Islet precursor cell (in vitro differentiated cells): ENCODE measurements around the gene NMT1.
A peak's percentile ranks its signal among the peaks of the same experiment; 100 is the strongest.

ENCODE experiments used
- DNase-seq: peaks from one replicate; pipeline ENCODE4 v3.0.0-alpha.2; 2018

Gene NMT1

DNA sequence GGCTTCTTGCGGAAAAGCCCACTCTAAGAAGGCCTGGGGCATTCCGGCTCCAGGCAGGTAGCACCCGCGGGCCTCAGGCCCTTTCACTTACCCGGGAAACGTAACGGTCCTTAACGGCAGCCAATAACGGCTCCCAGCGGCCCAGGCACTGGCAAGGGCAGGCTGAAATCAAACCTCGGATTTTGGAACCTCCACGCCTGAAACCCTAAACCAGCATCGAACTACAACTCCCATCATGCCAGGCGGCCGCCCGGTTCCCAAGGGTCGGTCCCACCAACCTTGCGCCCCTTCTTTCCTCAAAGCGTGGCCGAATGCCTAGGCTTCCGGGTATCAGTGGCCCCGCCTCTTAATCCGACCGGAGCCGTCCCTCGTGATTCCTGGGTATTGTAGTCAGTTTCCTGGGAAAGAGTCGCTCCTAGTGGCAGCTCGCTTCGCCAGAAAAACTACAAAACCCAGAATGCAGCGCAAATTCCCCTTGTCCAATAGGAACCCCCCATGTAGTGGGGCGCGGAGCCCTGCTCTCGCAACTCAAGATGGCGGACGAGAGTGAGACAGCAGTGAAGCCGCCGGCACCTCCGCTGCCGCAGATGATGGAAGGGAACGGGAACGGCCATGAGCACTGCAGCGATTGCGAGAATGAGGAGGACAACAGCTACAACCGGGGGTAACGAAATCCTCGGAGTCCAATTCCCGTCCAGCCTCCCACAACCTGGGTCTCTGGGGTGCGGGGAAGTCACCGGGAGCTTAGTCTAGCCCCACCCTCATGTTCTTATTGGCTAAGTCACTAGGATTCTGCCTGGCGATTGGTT is at the start of gene NMT1:
TSS of gene NMT1 (plus strand) at position 521 of the 809 bp plus-strand sequence. CDS start at position 534, 13 bp downstream.
- DNase-seq: peak; percentile 100

DNA sequence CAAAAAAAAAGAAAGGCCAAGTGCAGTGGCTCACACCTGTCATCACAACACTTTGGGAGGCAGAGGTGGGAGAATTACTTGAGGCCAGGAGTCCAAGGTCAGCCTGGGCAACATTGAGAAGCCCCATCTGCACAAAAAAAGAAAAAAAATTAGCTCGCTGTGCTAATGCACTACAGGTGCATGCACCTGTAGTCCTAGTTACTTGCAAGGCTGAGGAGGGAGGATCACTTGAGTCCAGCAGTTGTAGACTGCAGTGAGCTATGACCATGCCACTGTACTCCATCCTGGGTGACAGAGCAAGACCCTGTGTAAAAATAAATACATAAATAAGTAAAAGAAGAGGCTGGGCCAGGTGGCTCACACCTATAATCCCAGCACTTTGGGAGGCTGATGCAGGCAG is 49.4 kb upstream of the NMT1 start:
- no peak for DNase-seq

- no peak for DNase-seq
These were observed 47.8 kb upstream of the NMT1 start for GRCh38 chr17:45013021-45013997.

DNA sequence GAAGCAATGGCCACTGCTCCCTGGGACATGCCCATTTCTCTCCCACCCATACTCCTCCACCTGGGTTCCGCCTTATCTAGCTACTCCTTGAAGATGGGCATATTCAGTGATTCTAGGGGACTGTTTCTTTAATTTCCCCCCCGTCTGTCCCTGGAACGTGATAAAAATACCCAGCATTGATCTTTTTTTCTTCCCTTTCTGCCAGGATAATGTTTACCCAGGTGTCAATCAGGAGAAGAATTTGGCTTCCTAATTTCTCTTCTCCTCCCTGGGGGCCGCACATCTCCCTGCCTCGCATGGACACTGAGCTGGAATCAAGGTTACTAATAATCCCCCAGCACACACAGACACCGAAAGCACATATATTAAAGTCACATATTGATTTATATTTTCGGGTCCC is 44.9 kb upstream of the NMT1 start:
- DNase-seq: no peak

- DNase-seq: peak; percentile 72
These were observed 44.3 kb upstream of the NMT1 start for GRCh38 chr17:45016823-45017222.

- no peak for DNase-seq
These were observed 42.6 kb upstream of the NMT1 start for GRCh38 chr17:45018514-45018847.

- peak; percentile 70 for DNase-seq
These were observed 42.0 kb upstream of the NMT1 start for GRCh38 chr17:45018848-45019711.

DNA sequence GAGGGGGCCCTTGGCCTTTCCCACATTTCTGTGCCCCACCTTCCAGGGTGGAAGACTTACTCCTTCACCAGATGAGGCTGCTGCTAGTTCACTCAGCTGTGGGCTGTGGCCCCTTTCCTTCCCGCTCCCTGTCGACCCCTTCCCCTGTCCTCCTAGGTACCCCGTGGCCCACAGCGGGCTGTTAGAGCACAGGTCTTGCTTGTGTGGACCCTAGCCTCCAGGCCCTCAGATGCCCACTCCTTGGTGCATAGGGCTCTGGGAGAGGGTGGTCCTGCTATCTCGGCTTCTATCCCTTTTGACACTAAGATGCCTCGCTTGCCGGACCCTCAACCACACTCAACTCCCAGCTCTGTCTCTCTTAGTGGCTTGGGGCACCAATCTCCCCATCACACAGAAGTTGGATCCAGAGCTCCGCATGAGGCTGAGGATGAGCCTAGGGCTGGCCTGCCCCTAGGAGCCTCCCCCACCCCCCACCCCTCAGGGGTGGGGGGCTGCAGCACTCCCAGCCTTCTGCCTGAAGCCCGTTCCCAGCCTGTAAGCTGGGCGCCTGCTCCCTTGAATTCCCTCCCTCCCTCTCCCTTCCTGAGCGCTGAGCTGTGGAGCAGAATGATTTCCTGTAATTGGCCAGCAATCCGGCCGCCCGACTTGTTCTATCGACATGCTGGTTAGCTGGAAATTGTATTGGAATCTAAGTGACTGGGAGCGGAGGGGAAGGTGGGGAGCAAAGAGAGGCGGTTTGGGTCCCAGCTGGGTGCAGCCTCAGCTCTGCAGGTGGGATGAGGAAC is 40.6 kb upstream of the NMT1 start:
- peak; percentile 78 for DNase-seq

DNA sequence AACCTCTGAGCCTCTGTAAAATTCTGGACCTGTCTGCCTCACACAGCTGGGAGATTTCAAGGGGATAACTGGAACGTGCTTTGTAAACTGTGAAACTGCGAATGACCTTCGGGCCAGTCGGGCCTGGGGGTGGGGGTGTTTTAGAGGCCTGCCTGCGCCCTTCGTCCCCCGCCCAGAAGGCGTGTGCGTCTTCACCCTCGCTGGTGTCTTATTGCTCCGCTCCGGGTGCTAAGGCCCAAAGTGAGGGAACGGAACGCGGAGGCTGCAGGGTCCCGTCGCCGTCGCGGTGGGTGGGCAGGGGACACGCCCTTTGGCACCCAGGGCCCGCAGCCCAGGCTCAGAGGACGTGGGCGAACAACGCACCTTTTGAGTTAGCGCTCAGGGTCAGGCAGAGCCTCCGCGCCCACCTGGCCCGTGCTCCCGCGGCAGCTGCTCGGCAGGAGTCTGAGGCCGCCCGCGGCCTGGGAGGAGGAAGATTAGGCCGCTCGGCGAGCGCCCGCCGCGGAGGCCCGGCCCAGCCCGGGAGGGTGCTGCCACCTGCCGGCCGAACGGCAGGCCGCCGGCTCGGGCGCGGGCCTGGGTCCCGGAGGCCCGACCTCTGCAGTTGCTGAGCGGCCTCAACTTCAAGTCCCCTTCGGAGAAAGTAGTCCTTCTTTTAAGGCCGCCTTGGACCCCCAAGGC is 39.4 kb upstream of the NMT1 start:
- peak; percentile 90 for DNase-seq

- DNase-seq: no peak
These were observed 38.8 kb upstream of the NMT1 start for GRCh38 chr17:45022288-45022648.

DNA sequence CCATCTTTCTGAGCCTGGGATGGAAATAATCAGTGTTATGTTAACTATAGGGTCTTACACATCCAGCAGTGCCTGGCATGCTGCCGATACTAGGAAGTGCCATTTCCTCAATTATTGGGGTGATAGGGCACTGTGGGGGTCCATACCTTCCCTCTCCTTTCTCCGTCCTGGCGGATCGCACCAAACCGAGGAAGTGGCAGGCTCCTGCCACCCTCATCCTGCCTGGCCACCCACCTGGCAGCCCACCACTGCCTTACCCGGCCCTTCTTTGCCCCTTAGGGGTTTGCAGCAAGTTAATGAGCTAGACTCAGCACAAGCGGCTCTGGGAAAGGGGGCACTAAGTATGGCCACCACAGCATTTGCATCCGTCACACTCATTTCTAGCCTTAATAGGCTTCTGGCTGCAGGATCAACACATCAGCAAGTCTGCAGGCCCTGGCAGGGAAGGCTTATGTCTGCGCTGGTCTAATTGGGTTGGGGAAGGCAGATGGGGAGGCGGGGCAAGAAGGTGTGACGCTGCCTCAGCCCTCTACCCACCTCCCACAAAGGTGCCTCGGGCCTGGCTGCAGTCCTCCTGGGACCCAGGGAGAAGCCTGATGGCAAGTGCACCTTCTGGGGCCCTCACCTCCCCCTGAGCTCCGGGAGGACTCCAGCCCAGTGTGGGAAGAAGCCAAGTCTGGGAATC is 38.3 kb upstream of the NMT1 start:
- no peak for DNase-seq

- no peak for DNase-seq
These were observed 32.0 kb upstream of the NMT1 start for GRCh38 chr17:45029096-45029495.

- no peak for DNase-seq
These were observed 31.2 kb upstream of the NMT1 start for GRCh38 chr17:45029758-45030423.

- no peak for DNase-seq
These were observed 30.4 kb upstream of the NMT1 start for GRCh38 chr17:45030733-45031132.

DNA sequence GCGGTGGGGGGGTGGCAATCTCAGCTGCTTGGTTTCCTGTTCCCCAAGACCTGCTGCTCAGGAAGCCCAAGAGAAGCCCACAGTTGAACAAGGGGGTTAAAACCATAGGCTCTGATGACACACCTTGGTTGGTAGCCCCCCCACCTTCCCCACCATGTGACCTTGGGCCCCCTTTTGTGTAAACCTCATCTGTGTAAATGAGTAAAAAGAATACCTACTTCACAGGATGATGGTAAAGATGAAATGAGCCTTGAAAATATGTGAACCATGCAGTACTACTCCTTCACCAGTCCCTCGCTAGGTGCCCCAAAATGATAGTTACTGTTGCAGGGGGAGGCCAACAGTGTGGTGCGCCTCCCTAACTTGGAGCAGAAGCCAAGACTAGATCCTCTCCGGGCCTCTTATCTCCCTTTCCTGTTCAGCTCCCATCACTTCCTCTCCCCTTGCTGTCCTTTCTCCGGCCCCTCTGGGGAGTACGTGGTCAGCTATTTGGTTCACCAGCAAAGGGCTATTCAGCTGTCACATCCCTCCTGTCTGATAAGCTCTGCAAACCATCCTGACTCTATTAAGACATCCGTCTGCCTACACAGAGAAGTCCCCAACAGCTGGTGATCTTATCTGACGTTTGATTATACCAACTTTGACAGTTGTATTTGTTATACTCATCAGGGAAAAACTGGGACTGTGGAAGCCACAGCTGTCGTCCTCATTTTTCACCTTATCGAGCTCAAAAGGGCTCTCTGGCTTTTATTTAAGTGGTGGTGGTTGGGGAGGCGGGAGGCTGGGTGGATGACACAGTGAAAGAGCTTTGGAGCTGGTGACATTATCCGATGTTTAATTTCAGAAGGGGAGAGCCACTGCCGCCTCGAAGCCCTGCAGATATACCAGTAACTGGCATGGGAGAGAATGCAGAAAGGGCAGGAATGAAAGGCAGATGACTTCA is 29.6 kb upstream of the NMT1 start:
- DNase-seq: no peak

- no peak for DNase-seq
These were observed 29.0 kb upstream of the NMT1 start for GRCh38 chr17:45032174-45032541.

GRCh38 chr17:45034599-45034998 is 26.5 kb upstream of the NMT1 start:
- no peak for DNase-seq

DNA sequence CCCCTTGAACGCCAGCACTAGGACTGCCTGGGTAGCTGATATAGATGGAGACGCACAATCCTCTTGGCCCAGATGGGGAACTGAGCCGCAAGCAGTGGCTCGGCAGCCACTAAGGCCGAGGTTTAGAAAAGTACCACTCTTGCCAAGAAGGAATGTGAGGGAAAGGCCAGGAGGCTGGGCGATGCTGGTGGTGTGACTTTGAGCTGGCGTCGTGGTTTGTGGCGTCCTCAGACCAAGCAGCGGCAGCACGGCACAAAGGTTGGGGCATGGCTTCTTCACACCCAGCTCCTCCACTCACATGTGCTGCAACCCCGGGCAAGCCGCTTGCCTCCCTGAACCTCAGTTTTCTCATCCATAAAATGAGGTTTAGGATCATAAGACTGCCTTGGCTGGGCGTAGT is 25.3 kb upstream of the NMT1 start:
- DNase-seq: no peak

DNA sequence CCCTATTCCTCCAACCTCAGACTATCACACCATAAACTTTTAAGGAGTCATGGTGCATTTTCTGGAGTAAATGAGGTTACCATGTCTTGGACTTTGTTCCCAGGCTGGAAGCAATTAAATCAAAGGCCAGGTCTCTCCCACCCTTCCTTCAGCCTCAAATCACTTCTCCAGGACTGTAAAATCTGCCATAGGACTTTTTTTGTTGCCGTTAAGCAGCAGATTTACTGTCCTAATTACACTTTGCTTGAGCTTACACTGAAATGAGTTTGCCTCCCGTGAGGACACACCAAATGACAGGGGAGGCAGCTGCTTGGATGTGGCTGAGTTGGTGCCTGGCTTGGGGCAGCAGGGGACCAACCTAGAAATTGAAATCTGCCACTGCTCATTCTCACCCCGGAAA is 24.4 kb upstream of the NMT1 start:
- no peak for DNase-seq
